Measurements from ENCODE around the gene NME8.

Gene NME8

DNA sequence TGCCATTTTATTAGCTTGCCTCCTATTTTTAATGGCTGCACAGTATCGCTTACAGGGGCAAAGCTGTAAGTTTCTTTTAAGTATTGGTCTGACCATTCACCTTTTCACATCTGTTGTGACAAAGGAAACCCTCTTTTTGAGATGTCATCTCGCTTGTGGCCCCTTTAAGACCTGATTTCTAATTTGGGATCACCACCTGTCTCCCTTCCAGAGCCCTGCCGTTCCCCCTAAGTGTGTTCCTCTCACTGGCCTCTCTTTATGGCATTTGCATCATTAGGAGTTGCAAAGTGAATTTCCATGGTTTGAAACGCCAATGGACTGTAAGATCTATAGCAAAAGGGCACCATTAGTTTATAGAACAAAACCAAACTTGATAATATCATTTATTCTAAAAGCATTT lies 73.5 kb downstream of the NME8 start:
- H3K27ac ChIP-seq, result no peak overlapping the region
- no peaks in the 10 kb centered on the region for H3K79me2 ChIP-seq
- H3K27me3 ChIP-seq (ENCODE audit: control insufficient read depth, insufficient read depth, low read length), result no peaks in the 10 kb centered on the region
- H3K9me3 ChIP-seq (ENCODE audit: control insufficient read depth, low read length), result no peaks in the 10 kb centered on the region
- no peaks in the 10 kb centered on the region for H3K36me3 ChIP-seq (ENCODE audit: control insufficient read depth, insufficient read depth, low read length)
- H2AFZ ChIP-seq, result no peak overlapping the region
- peak overlapping the region; percentile 41 for H3K4me3 ChIP-seq (ENCODE audit: low read depth, low read length)
- H3K4me1 ChIP-seq, result no peaks in the 10 kb centered on the region
- H3K9ac ChIP-seq, result no peak overlapping the region
- no peak overlapping the region for H3K4me2 ChIP-seq (ENCODE audit: low read length)
- TF ChIP-seq CTCF (IDR thresholded peaks at IDR 0.05), result no peak

- Histone ChIP-seq H3K27me3 (ENCODE audit: control insufficient read depth, insufficient read depth, low read length) (no peaks in the 10 kb centered on the region), H3K4me2 (ENCODE audit: low read length) (no peak overlapping the region), H3K4me3 (ENCODE audit: low read depth, low read length) (no peak overlapping the region), H3K9me3 (ENCODE audit: control insufficient read depth, low read length) (no peaks in the 10 kb centered on the region), H3K79me2 (no peaks in the 10 kb centered on the region), H3K27ac (no peak overlapping the region), H3K36me3 (ENCODE audit: control insufficient read depth, insufficient read depth, low read length) (no peaks in the 10 kb centered on the region), H3K9ac (no peak overlapping the region), H2AFZ (no peak overlapping the region), H3K4me1 (peaks cover 4% of the 10 kb centered on the region)
- TF ChIP-seq CTCF (IDR thresholded peaks at IDR 0.05), result no peak
Measured at GRCh38 chr7:37923996-37924395, 75.6 kb downstream of the NME8 start.

DNA sequence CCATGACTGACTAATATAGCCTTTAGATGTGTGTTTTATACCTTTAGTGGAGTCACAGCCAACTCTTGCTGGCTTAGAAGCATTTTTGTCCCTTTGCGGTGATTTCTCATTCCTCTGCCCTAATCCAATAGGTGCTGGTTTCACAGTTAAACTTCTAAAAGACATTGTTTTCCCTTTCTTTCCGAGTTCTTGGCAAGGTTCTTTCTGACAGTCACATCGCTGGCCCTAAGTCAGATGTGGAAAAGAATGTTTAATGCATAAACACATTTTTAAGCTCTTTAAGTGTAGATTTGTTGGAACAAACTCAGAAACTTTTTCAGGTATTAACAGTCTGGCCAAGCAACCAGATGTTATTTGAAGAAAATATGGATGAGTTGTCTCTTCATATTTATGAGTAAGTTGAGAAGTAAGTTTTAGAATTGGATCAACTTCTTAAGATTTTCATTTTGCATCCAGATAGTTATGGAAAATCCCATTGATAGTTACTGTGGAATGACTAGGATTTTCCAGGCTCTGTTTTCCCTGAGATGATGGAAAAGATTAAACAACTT lies 76.2 kb downstream of the NME8 start:
- no peak overlapping the region for H3K9ac ChIP-seq
- H3K4me3 ChIP-seq (ENCODE audit: low read depth, low read length), result no peak overlapping the region
- H3K9me3 ChIP-seq (ENCODE audit: control insufficient read depth, low read length), result no peaks in the 10 kb centered on the region
- H3K27me3 ChIP-seq (ENCODE audit: control insufficient read depth, insufficient read depth, low read length), result no peaks in the 10 kb centered on the region
- H2AFZ ChIP-seq, result no peak overlapping the region
- no peak for TF ChIP-seq CTCF (IDR thresholded peaks at IDR 0.05)
- no peaks in the 10 kb centered on the region for H3K79me2 ChIP-seq
- H3K27ac ChIP-seq, result no peak overlapping the region
- no peak overlapping the region for H3K4me2 ChIP-seq (ENCODE audit: low read length)
- no peaks in the 10 kb centered on the region for H3K36me3 ChIP-seq (ENCODE audit: control insufficient read depth, insufficient read depth, low read length)
- peaks cover 4% of the 10 kb centered on the region for H3K4me1 ChIP-seq

GRCh38 chr7:37925620-37926019 lies 77.2 kb downstream of the NME8 start:
- H3K36me3 ChIP-seq (ENCODE audit: control insufficient read depth, insufficient read depth, low read length), result no peaks in the 10 kb centered on the region
- no peaks in the 10 kb centered on the region for H3K9me3 ChIP-seq (ENCODE audit: control insufficient read depth, low read length)
- H2AFZ ChIP-seq, result no peak overlapping the region
- H3K27ac ChIP-seq, result no peak overlapping the region
- H3K79me2 ChIP-seq, result no peaks in the 10 kb centered on the region
- no peaks in the 10 kb centered on the region for H3K27me3 ChIP-seq (ENCODE audit: control insufficient read depth, insufficient read depth, low read length)
- H3K9ac ChIP-seq, result no peak overlapping the region
- no peak for TF ChIP-seq CTCF (IDR thresholded peaks at IDR 0.05)
- peaks cover 4% of the 10 kb centered on the region for H3K4me1 ChIP-seq
- no peak overlapping the region for H3K4me2 ChIP-seq (ENCODE audit: low read length)
- no peak overlapping the region for H3K4me3 ChIP-seq (ENCODE audit: low read depth, low read length)

DNA sequence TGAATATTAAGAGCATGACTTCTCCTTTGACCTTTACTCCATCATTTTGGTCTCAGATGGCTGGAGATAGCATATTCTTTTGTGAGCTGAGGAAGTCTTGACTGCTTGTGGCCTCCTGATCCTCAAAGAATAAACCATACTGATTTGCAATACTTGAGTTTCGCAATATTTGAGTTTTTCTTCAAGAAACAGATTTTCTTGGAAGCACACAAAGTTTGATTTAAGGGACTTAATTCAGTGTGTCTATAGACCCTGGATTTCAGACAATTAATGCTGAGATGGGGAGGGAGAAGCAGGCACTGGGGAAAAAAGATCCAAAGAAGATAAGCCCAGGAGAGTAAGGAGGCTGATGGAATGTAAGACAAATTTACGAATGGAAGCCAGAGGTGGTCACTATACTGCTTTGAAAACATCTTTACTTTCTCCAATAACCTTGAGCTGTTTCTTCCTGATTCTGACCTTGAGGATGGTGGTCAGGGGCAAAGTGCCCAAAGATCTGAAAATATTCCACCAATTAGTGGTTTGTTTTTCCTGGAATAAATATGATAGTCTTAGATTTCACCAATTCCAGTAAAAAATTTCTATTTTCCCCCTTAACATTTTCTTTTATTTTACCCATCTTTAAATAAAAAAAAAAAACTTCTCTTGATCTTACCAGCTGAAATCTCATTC lies 79.5 kb downstream of the NME8 start:
- H3K4me2 ChIP-seq (ENCODE audit: low read length), result no peak overlapping the region
- H3K9me3 ChIP-seq (ENCODE audit: control insufficient read depth, low read length), result no peaks in the 10 kb centered on the region
- no peaks in the 10 kb centered on the region for H3K36me3 ChIP-seq (ENCODE audit: control insufficient read depth, insufficient read depth, low read length)
- H3K27ac ChIP-seq, result no peak overlapping the region
- no peaks in the 10 kb centered on the region for H3K27me3 ChIP-seq (ENCODE audit: control insufficient read depth, insufficient read depth, low read length)
- peaks cover 4% of the 10 kb centered on the region for H3K4me1 ChIP-seq
- no peak overlapping the region for H3K9ac ChIP-seq
- TF ChIP-seq CTCF (IDR thresholded peaks at IDR 0.05), result no peak
- H3K79me2 ChIP-seq, result no peaks in the 10 kb centered on the region
- no peak overlapping the region for H2AFZ ChIP-seq
- no peak overlapping the region for H3K4me3 ChIP-seq (ENCODE audit: low read depth, low read length)

Data from parathyroid adenoma (tissue), 2 donors.